Measurements from ENCODE around the gene FHIT.

The FHIT gene

GRCh38 chr3:60090548-60090947, 1160.7 kb downstream of the FHIT start:
- TF ChIP-seq POLR2AphosphoS5 (IDR thresholded peaks at IDR 0.05; ENCODE audit: low read depth, low read length): no peak
- no peak for TF ChIP-seq FOXP2 (optimal IDR thresholded peaks at IDR 0.05; ENCODE audit: borderline replicate concordance, extremely low read depth, extremely low read length, insufficient read depth)
- no peak for TF ChIP-seq SIN3A (IDR thresholded peaks at IDR 0.05; ENCODE audit: borderline replicate concordance, insufficient read depth, low read length)
- TF ChIP-seq REST (IDR thresholded peaks at IDR 0.05; ENCODE audit: insufficient read depth in 1 of 2, low read depth in 2 of 2, low read length in 2 of 2): no peak
- TF ChIP-seq TAF1 (IDR thresholded peaks at IDR 0.05; ENCODE audit: borderline replicate concordance, insufficient read depth, low read length): no peak

GRCh38 chr3:60086811-60087210, 1164.4 kb downstream of the FHIT start:
- TF ChIP-seq SIN3A (IDR thresholded peaks at IDR 0.05; ENCODE audit: borderline replicate concordance, insufficient read depth, low read length): no peak
- TF ChIP-seq POLR2AphosphoS5 (IDR thresholded peaks at IDR 0.05; ENCODE audit: low read depth, low read length): no peak
- no peak for TF ChIP-seq REST (IDR thresholded peaks at IDR 0.05; ENCODE audit: insufficient read depth in 1 of 2, low read depth in 2 of 2, low read length in 2 of 2)
- no peak for TF ChIP-seq TAF1 (IDR thresholded peaks at IDR 0.05; ENCODE audit: borderline replicate concordance, insufficient read depth, low read length)
- TF ChIP-seq FOXP2 (optimal IDR thresholded peaks at IDR 0.05; ENCODE audit: borderline replicate concordance, extremely low read depth, extremely low read length, insufficient read depth): no peak

GRCh38 chr3:60085649-60086048, 1165.6 kb downstream of the FHIT start:
- TF ChIP-seq TAF1 (IDR thresholded peaks at IDR 0.05; ENCODE audit: borderline replicate concordance, insufficient read depth, low read length): no peak

- TF ChIP-seq FOXP2 (optimal IDR thresholded peaks at IDR 0.05; ENCODE audit: borderline replicate concordance, extremely low read depth, extremely low read length, insufficient read depth) (no peak), SIN3A (IDR thresholded peaks at IDR 0.05; ENCODE audit: borderline replicate concordance, insufficient read depth, low read length) (no peak)
Measured at GRCh38 chr3:60081381-60082095, 1169.7 kb downstream of the FHIT start.

GRCh38 chr3:60080648-60081047, 1170.6 kb downstream of the FHIT start:
- TF ChIP-seq TAF1 (IDR thresholded peaks at IDR 0.05; ENCODE audit: borderline replicate concordance, insufficient read depth, low read length): no peak
- no peak for TF ChIP-seq FOXP2 (optimal IDR thresholded peaks at IDR 0.05; ENCODE audit: borderline replicate concordance, extremely low read depth, extremely low read length, insufficient read depth)
- TF ChIP-seq SIN3A (IDR thresholded peaks at IDR 0.05; ENCODE audit: borderline replicate concordance, insufficient read depth, low read length): no peak
- TF ChIP-seq POLR2AphosphoS5 (IDR thresholded peaks at IDR 0.05; ENCODE audit: low read depth, low read length): no peak
- TF ChIP-seq REST (IDR thresholded peaks at IDR 0.05; ENCODE audit: insufficient read depth in 1 of 2, low read depth in 2 of 2, low read length in 2 of 2): no peak

- no peak for TF ChIP-seq POLR2AphosphoS5 (IDR thresholded peaks at IDR 0.05; ENCODE audit: low read depth, low read length)
- no peak for TF ChIP-seq TAF1 (IDR thresholded peaks at IDR 0.05; ENCODE audit: borderline replicate concordance, insufficient read depth, low read length)
- TF ChIP-seq SIN3A (IDR thresholded peaks at IDR 0.05; ENCODE audit: borderline replicate concordance, insufficient read depth, low read length): no peak
Measured at GRCh38 chr3:60079076-60079475, 1172.2 kb downstream of the FHIT start.
